K562 (cell line): Measurements from ENCODE around the gene TRMT112. TPM values are rescaled to one million over a fixed set of nuclear protein-coding genes. Genes with fewer than 3 reads are reported as not detected.
A peak's percentile ranks its signal among the peaks of the same experiment; 100 is the strongest.

Experiments
- EHMT2 ChIP-seq: fragments of 450-650 bp; IDR thresholded peaks from 2 replicates; pipeline ENCODE4 v1.6.1; 2018; ENCODE audit warnings: antibody characterized with exemption
- FOS ChIP-seq: IDR thresholded peaks from 3 replicates; pipeline ENCODE4 v1.6.1; 2011; ENCODE audit not compliant: insufficient read length; ENCODE audit errors: extremely low read depth
- FOXA1 ChIP-seq: fragments of 450-650 bp; IDR thresholded peaks from 2 replicates; pipeline ENCODE4 v1.6.1; 2016; ENCODE audit warnings: mild to moderate bottlenecking, borderline replicate concordance
- NR1H2 ChIP-seq: sonication (generic); formaldehyde crosslinking; IDR thresholded peaks from 2 replicates; pipeline ENCODE4 v1.4.0; 2020; ENCODE audit warnings: mild to moderate bottlenecking, missing genetic modification reagents
- PHF21A ChIP-seq: fragments of 450-650 bp; IDR thresholded peaks from 2 replicates; pipeline ENCODE4 v1.6.1; 2017; ENCODE audit warnings: low read depth, borderline replicate concordance
- RAD51 ChIP-seq: fragments of 450-650 bp; IDR thresholded peaks from 2 replicates; pipeline ENCODE4 v1.7.1; 2016; ENCODE audit warnings: low read depth, mild to moderate bottlenecking, borderline replicate concordance
- RBM14 ChIP-seq: fragments of 200-400 bp; formaldehyde crosslinking; IDR thresholded peaks from 2 replicates; pipeline ENCODE4 v1.6.1; 2018; ENCODE audit warnings: low read depth, mild to moderate bottlenecking, low read length, moderate library complexity, borderline replicate concordance; ENCODE audit not compliant: insufficient read depth
- RBM39 ChIP-seq: fragments of 200-400 bp; formaldehyde crosslinking; optimal IDR thresholded peaks from 2 replicates; pipeline ENCODE3; 2018; ENCODE audit warnings: low read depth, low read length
- RUNX1 ChIP-seq: sonication (generic); IDR thresholded peaks from 2 replicates; pipeline ENCODE4 v1.6.1; 2016; ENCODE audit warnings: antibody characterized with exemption, low read depth
- SETDB1 ChIP-seq: IDR thresholded peaks from one replicate; pipeline ENCODE4 v1.6.1; 2012; ENCODE audit warnings: low read length, control low read depth, inconsistent platforms
- SMARCE1 ChIP-seq: fragments of 450-650 bp; IDR thresholded peaks from 2 replicates; pipeline ENCODE4 v1.7.1; 2016; ENCODE audit warnings: mild to moderate bottlenecking
- SRSF3 ChIP-seq: fragments of 200-400 bp; formaldehyde crosslinking; IDR thresholded peaks from 2 replicates; pipeline ENCODE4 v1.6.1; 2016; ENCODE audit warnings: mild to moderate bottlenecking, low read length, moderate library complexity; ENCODE audit not compliant: insufficient read depth
- THAP12 ChIP-seq: fragments of 250-450 bp; sonication (Bioruptor Pico); IDR thresholded peaks from 2 replicates; pipeline ENCODE4 v1.9.0; 2021; ENCODE audit warnings: mild to moderate bottlenecking, inconsistent platforms
- VEZF1 ChIP-seq: fragments of 200-800 bp; sonication (Bioruptor generic); IDR thresholded peaks from 2 replicates; pipeline ENCODE4 v1.6.1; 2017; ENCODE audit warnings: missing genetic modification characterization, missing compliant biosample characterization
- YBX1 ChIP-seq: fragments of 450-650 bp; IDR thresholded peaks from 2 replicates; pipeline ENCODE4 v1.7.1; 2016; ENCODE audit warnings: mild to moderate bottlenecking
- ZNF134 ChIP-seq: fragments of 250-450 bp; sonication (Bioruptor Pico); conservative IDR thresholded peaks from 2 replicates; pipeline ENCODE4 v1.4.0; 2020
- ZNF280B ChIP-seq: fragments of 250-450 bp; sonication (Bioruptor Pico); IDR thresholded peaks from 2 replicates; pipeline ENCODE4 v1.5.1; 2021; ENCODE audit warnings: mild to moderate bottlenecking
- ZNF384 ChIP-seq: IDR thresholded peaks from 2 replicates; pipeline ENCODE4 v1.6.1; 2012; ENCODE audit warnings: low read depth, low read length, improper control_type of control experiment
- ZNF444 ChIP-seq: fragments of 250-450 bp; sonication (Bioruptor Pico); IDR thresholded peaks from 2 replicates; pipeline ENCODE4 v1.4.0; 2020; ENCODE audit warnings: mild to moderate bottlenecking, moderate library complexity
- ZNF655 ChIP-seq: fragments of 250-450 bp; sonication (Bioruptor Pico); IDR thresholded peaks from 2 replicates; pipeline ENCODE4 v1.5.0; 2021
- ZNF764 ChIP-seq: fragments of 250-450 bp; sonication (Bioruptor Pico); IDR thresholded peaks from 2 replicates; pipeline ENCODE4 v1.4.0; 2020; ENCODE audit warnings: low read depth, mild to moderate bottlenecking, moderate library complexity
- ZNF780A ChIP-seq: fragments of 250-450 bp; sonication (Bioruptor Pico); IDR thresholded peaks from 2 replicates; pipeline ENCODE4 v1.5.0; 2021; ENCODE audit warnings: mild to moderate bottlenecking
- polyA plus RNA-seq, 8 experiments: library from polyadenylated mRNA; depleted of rRNA in 4 of 8; stranded (reverse) in 5 of 8; unstranded in 3 of 8; fragments of >200 nt; fragmentation: Nextera tagmentation in 2 of 8; fragmentation: Illumina TruSeq in 1 of 8; extraction: Ambion mirVana in 2 of 8; extraction: Trizol in 1 of 8; gene quantifications; 2 replicates each; pipeline versions ENCODE4 v1.2.1 to v1.2.3, GENCODE V29; 2011 to 2014; ENCODE audit warnings: inconsistent platforms in 1 of 8, missing spikeins in 1 of 8
- total RNA-seq, 7 experiments: library from RNA; depleted of rRNA in 6 of 7; stranded (reverse); fragments of >200 nt in 6 of 7; fragmentation: Illumina TruSeq in 2 of 7; extraction: Trizol in 2 of 7; gene quantifications; 2 replicates each; pipeline versions ENCODE4 v1.2.1 to v1.2.3, GENCODE V29; 2011 to 2021; ENCODE audit warnings: low replicate concordance in 1 of 7

TRMT112 gene
- total and polyA plus RNA-seq, 9 of the 15 experiments (the other 6 are each of a cell fraction or from before 2014, with no cell fraction given): 162 to 444 (median 300) TPM

GRCh38 chr11:64268893-64269539 is 48.3 kb downstream of the TRMT112 start (continued):
- TF ChIP-seq RBM14 (peak; percentile 95; the same call in 1 of the 2 replicates), SMARCE1 (0 out of 2 replicates have a peak, but pooled peaks have one; percentile 25), SRSF3 (peak; percentile 45; the same call in 1 of the 2 replicates), ZNF780A (no peak), ZNF655 (CRISPR knock-in tag) (0 out of 2 replicates have a peak, but pooled peaks have one; percentile 31), PHF21A (no peak), FOS (no peak), SETDB1 (no peak), ZNF384 (no peak), ZNF280B (no peak), ZNF134 (CRISPR knock-in tag) (0 out of 2 replicates have a peak, but pooled peaks have one; percentile 3), EHMT2 (no peak), VEZF1 (CRISPR knock-in tag) (peak; percentile 15; the same call in 1 of the 2 replicates), THAP12 (CRISPR knock-in tag) (no peak), ZNF444 (CRISPR knock-in tag) (no peak), RUNX1 (no peak), NR1H2 (CRISPR knock-in tag) (no peak), FOXA1 (no peak), ZNF764 (CRISPR knock-in tag) (no peak), RBM39 (no peak), RAD51 (0 out of 2 replicates have a peak, but pooled peaks have one; percentile 6), YBX1 (no peak)
